ENCODE data around the gene DACH1. TPM values are rescaled to one million over a fixed set of nuclear protein-coding genes. Genes with fewer than 3 reads are reported as not detected.

Gene DACH1
- total and polyA plus RNA-seq, 2 of the 8 experiments (the other 6 are each of a cell fraction or from before 2014, with no cell fraction given), result 0.12 to 0.67 TPM

GRCh38 chr13:71481501-71481900 lies 385.5 kb downstream of the DACH1 start:
- CTCF ChIA-PET (ENCODE audit: partially characterized antibody), result interaction anchor here (1.1 to 1.9 kb wide), 2 partner anchors 8 to 161 kb away, joined by 3 to 6 read pairs; no protein-coding TSS in a partner anchor
- H4K20me1 ChIP-seq (replicated peaks in 1 of 2; ENCODE audit: control insufficient read depth in 1 of 2, insufficient read depth in 2 of 2, low read length in 2 of 2), result no peaks in the 10 kb centered on the region
- H3K27me3 ChIP-seq (replicated peaks in 1 of 4; ENCODE audit: control insufficient read depth in 3 of 4, extremely low read depth in 1 of 4, insufficient read depth in 3 of 4, low read length in 3 of 4), result peaks cover 0 to 1% (median 0%) of the 10 kb centered on the region in 4 experiments; a peak in 1 of 7 replicates
- TF ChIP-seq SUZ12 (IDR thresholded peaks at IDR 0.05; ENCODE audit: low read length), result no peak
- TF ChIP-seq CBX8 (IDR thresholded peaks at IDR 0.05; ENCODE audit: borderline replicate concordance, low read depth, low read length), result no peak
- TF ChIP-seq YY1 (IDR thresholded peaks at IDR 0.05; ENCODE audit: low read depth, low read length), result no peak
- TF ChIP-seq MAFK (IDR thresholded peaks at IDR 0.05; ENCODE audit: low read depth, low read length), result no peak
- no peaks in the 10 kb centered on the region for H3K4me1 ChIP-seq (replicated peaks in 1 of 4; ENCODE audit: control insufficient read depth in 3 of 4, insufficient read depth in 4 of 4, low read length in 3 of 4)
- POLR2A ChIA-PET (ENCODE audit: partially characterized antibody), result no interaction called here
- no peak overlapping the region for H3K56ac ChIP-seq (replicated peaks; ENCODE audit: insufficient read length, low read depth, low read length)
- H3K79me2 ChIP-seq (ENCODE audit: control insufficient read depth in 1 of 2, insufficient read depth in 2 of 2, low read length in 2 of 2), result no peaks in the 10 kb centered on the region
- 90% methylated on average over 3 of the region's 3 CpGs; no CpG with 5 or more reads in 1 of the 2 experiments for WGBS, 2 experiments (ENCODE audit: extremely low coverage in 1 of 2, insufficient coverage in 1 of 2, insufficient read length in 1 of 2, insufficient replicate concordance in 2 of 2, low coverage in 1 of 2, low lambda C conversion rate in 2 of 2, missing lambda C conversion rate in 1 of 2)
- H2AFZ ChIP-seq (ENCODE audit: low read length), result no peak overlapping the region
- no peak for FAIRE-seq
- no peak overlapping the region for H3K4me3 ChIP-seq (ENCODE audit: extremely low read depth in 1 of 4, insufficient read depth in 2 of 4, low read depth in 3 of 4, low read length in 4 of 4)
- H4K91ac ChIP-seq (replicated peaks; ENCODE audit: insufficient read length, low read length), result no peak overlapping the region
- H2BK15ac ChIP-seq (ENCODE audit: low read length), result no peak overlapping the region
- no peak overlapping the region for H2AK5ac ChIP-seq (ENCODE audit: low read depth, low read length)
- H3K79me1 ChIP-seq (ENCODE audit: low read depth, low read length), result no peaks in the 10 kb centered on the region
- no peaks in the 10 kb centered on the region for H3K9me3 ChIP-seq (ENCODE audit: insufficient read depth in 2 of 2, low read depth in 1 of 2, low read length in 1 of 2)
- H2BK20ac ChIP-seq (ENCODE audit: low read length), result no peak overlapping the region
- DNase-seq (ENCODE audit: low read depth in 1 of 2, low spot score in 2 of 2), result no peak
- no peaks in the 10 kb centered on the region for H3K23me2 ChIP-seq (ENCODE audit: low read depth, low read length)
- no peak overlapping the region for H3K27ac ChIP-seq (ENCODE audit: low read depth, low read length)
- H2BK12ac ChIP-seq (ENCODE audit: low read depth, low read length), result no peak overlapping the region
- H3K14ac ChIP-seq (ENCODE audit: insufficient read length), result no peak overlapping the region
- no peak overlapping the region for H4K5ac ChIP-seq (ENCODE audit: insufficient read length, low read depth, low read length)
- no peaks in the 10 kb centered on the region for H3K36me3 ChIP-seq (ENCODE audit: control insufficient read depth in 2 of 4, insufficient read depth in 4 of 4, low read length in 3 of 4)
- no peak overlapping the region for H4K8ac ChIP-seq (ENCODE audit: extremely low read depth, insufficient read depth, low read length)
- H3K23ac ChIP-seq (ENCODE audit: insufficient read length), result no peak overlapping the region
- no peak overlapping the region for H3K4ac ChIP-seq (replicated peaks; ENCODE audit: insufficient read length, low read depth, low read length)
- H3K9ac ChIP-seq (replicated peaks in 1 of 4; ENCODE audit: extremely low read depth in 1 of 4, low read depth in 3 of 4, low read length in 3 of 4), result no peak overlapping the region
- no peak overlapping the region for H3K4me2 ChIP-seq (ENCODE audit: insufficient read depth in 1 of 2, low read depth in 2 of 2, low read length in 2 of 2)
- no peak overlapping the region for H3K18ac ChIP-seq (ENCODE audit: extremely low read depth, low read length)
- no peak overlapping the region for H2BK5ac ChIP-seq (ENCODE audit: low read depth, low read length)
- H2BK120ac ChIP-seq (replicated peaks; ENCODE audit: low read depth, low read length), result no peak overlapping the region

All from H1 (cell line).